NCI-H524 treated with DMSO at 0.1 percent for 48 hours (cell line): ENCODE data around the gene SLC9A4.
"Not testable (repeated sequence)": the region's sequence is repeated elsewhere in the genome, so short reads cannot be mapped to it uniquely, and the experiment has no call there.

Source experiments
- DNase-seq: peaks from one replicate; lab custom pipeline; 2025; lab: John Stamatoyannopoulos, UW

The SLC9A4 gene

DNA sequence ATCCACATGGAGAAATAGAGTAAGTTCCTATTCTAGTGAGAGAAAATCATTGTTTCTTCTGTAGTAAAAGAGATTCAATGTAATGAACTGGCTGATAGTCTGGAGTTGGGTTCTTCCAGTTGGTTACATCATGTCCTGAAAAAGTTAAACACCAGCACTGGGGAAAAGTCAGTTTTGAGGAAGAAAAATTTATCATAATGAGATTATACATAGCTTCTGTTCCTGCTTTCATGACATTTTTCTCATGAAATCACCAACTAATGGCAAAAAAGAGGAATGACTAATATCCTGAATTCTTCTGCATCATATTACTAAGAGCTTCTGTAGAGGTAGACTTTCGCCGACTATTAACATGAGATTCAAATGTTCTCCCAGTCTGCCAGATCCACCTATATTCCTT, 77.1 kb downstream of the SLC9A4 start:
- DNase-seq: no peak

DNA sequence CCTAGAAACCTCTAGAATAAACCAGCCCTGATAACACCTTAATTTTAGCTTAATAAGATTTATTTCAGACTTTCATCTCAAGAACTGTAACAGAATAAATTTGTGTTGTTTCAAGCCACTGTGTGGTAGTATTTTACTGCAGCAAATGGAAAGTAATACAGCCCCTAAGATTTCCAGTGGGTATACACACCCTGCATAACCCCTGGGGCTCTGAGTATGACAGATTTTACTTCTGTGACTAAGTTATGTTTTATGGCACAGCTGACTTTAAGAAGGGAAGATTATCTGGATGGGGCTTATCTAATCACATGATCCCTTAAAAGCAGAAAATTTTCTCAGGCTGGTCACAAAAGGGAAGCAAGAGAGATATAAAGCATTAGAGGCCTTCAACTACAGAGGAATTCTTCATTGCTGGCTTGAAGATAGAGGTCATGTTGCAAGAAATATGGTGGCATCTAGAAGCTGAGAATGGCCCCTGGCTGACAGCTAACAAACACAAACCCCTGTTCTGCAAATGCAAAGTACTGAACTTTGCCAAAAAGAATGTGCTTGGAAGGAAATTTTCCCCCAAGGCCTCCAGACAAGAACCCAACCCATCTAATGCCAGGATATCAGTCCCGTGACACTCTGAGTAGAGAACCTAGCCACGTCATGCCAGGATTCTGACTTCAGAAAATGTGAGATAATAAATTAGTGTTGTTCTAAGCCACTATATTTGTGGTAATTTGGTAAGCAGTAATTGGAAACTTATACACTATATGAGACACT, 78.5 kb downstream of the SLC9A4 start:
- no peak for DNase-seq

DNA sequence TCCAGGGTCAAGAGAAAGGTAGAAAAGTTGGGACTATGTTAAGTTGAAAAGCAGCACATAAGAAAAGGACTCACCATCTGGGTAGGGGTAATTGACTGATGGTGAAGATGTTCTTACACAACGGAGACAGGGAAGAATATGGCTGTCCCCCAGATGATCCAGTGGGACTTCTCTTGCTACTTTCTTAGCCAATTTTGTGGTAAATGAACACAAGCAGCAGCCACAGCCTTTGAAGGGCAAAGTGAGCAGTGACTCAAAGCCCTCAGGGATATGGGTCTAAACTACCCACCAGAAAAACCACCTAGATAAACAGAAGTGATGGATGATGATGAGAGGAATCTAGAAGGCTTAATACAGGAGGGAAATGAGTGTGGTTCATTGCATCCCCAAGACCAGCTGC, 80.6 kb downstream of the SLC9A4 start:
- DNase-seq: no peak

DNA sequence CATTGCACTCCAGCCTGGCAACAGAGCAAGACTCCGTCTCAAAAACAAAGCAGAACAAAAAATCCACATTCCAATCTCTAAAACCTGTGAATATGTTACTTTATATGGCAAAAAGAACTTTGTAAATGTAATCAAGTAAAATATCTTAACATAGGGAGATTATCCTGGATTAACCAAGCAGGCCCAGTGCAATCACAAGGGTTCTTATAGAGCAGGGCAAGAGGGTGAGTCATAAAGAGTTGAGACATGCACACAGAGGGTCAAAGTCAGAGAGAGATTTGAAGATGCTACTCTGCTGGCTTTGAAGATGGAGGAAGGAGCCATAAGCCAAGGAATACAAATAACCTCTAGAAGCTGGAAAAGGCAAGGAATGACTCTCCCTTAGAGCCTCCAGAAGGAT, 85.4 kb downstream of the SLC9A4 start:
- DNase-seq: no peak

DNA sequence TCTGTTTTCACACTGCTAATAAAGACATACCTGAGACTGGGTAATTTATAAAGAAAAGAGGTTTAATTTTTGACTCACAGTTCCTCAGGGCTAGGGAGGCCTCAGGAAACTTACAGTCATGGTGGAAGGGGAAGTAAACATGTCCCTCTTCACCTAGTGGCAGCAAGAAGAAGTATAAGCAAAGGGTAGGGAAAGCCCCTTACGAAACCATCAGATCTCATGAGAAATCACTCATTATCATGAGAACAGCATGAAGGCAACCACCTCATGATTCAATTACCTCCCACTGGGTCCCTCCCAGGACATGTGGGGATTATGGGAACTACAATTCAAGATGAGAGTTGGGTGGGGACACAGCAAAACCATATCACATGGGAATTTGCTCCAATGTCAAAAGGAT, 89.5 kb downstream of the SLC9A4 start:
- DNase-seq: not testable (repeated sequence)

DNA sequence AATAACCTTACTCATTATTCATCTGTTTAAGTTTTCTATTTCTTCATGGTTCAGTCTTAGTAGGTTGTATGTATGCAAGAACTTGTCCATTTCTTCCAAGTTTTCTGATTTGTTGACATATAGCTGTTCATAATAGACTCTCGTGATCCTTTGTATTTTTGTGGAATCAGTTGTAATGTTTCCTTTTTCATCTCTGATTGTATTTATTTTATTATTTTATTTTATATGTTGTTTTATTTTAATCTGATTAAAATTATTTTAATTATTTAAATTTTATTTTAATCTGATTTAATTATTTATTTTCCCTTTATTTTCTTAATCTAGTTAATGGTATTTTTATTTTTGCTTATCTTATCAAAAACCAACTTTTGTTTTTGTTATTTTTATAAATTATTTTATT, 102.9 kb downstream of the SLC9A4 start:
- DNase-seq: no peak

DNA sequence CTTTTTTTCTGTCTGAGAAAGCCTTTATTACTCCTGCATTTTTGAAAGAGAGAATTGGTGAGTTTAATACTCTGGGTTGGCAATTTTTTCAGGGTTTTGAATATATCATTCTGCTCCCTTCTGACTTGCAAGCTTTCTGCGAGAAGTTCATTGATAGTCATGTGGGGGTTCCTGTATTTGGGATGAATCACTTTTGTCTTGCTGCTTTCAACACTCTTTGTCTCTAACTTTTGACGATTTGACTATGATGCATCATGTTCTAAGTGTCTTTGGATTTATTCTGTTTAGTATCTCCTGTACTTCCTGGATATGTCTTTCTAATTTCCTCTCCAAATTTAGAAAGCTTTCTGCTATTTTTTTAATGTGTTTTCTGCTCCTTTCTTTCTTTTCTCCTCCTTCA, 105.3 kb downstream of the SLC9A4 start:
- no peak for DNase-seq

DNA sequence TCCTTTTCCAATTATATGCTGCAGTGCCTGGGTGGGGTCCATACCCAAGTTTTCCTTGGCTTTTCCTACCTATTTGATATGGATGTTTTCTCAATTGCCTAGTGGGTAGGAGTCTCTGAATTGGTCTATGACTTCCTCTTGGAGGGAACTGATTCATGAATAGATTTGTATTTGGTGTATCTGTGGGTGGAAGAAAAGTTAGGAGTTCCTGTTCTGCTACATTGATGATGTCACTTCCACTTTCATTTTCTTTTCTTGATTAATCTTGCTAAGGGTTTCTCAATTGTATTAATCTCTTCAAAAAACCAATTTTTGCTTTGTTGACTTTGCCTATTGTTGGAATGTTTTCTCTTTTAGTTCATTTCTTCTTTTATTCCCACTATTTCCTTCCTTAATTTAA, 108.9 kb downstream of the SLC9A4 start:
- no peak for DNase-seq

DNA sequence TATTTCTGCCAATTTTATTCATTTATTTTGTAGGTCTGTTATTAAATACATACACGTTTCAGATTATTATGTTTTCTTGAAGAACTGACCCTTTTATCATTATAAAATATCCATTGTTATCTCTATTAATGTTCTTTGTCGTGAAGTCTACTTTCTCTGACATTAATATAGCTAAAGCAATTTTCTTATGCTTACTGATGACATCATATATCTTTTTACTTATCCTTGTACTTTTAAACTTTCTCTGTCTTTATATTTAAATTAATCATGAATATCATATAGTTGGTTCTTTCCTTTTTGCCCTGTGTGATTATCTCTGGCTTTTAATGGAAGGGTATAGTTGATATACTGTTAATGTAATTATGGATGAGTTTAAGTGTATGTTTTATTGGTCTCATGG, 109.8 kb downstream of the SLC9A4 start:
- DNase-seq: no peak
